PC-9 (cell line): ENCODE results near the gene NUFIP2. TPM values are rescaled to one million over a fixed set of nuclear protein-coding genes. Genes with fewer than 3 reads are reported as not detected.

Source experiments
- BruUV-seq: library from RNA; stranded (reverse); fragments of 400-500 nt; replicated peaks from 2 replicates; lab custom pipeline; 2021; lab: Mats Ljungman, UMichigan
- CTCF ChIA-PET: fragments of 300-600 bp; sonication (Branson Sonifier 250); formaldehyde crosslinking; loops from one replicate; lab custom pipeline; 2022; ENCODE audit warnings: antibody characterized with exemption; lab: Charles Lee
- POLR2A ChIA-PET: fragments of 300-600 bp; sonication (Branson Sonifier 250); formaldehyde crosslinking; loops from one replicate; lab custom pipeline; 2022; ENCODE audit warnings: antibody characterized with exemption; ENCODE audit not compliant: unreplicated experiment; lab: Charles Lee
- DNase-seq, 2 experiments: peaks; one replicate each; pipeline versions ENCODE4 v3.0.0 to v3.0.0-alpha.2; 2015 to 2022; ENCODE audit warnings: mixed read lengths in 1 of 2
- H2AFZ ChIP-seq: fragments of 200-600 bp; sonication (generic); 2 replicates; pipeline ENCODE4 v1.8.1; 2017; ENCODE audit warnings: antibody characterized with exemption
- H3F3A ChIP-seq: fragments of 200-600 bp; sonication (generic); 2 replicates; pipeline ENCODE4 v1.8.1; 2017; ENCODE audit warnings: antibody characterized with exemption, mild to moderate bottlenecking, low read depth; ENCODE audit not compliant: insufficient read depth
- H3K27ac ChIP-seq: fragments of 200-600 bp; sonication (generic); 2 replicates; pipeline ENCODE4 v1.6.1; 2016; ENCODE audit warnings: mixed run types
- H3K27me3 ChIP-seq: fragments of 200-600 bp; sonication (generic); 2 replicates; pipeline ENCODE4 v1.6.1; 2016; ENCODE audit warnings: low read depth, mixed run types; ENCODE audit not compliant: insufficient read depth
- H3K36me3 ChIP-seq: fragments of 200-600 bp; sonication (generic); 2 replicates; pipeline ENCODE4 v1.6.1; 2016; ENCODE audit warnings: low read depth, mixed run types
- H3K4me1 ChIP-seq: fragments of 200-600 bp; sonication (generic); replicated peaks from 2 replicates; pipeline ENCODE4 v1.6.1; 2016; ENCODE audit warnings: mixed run types; ENCODE audit not compliant: insufficient read depth
- H3K4me2 ChIP-seq: fragments of 200-600 bp; sonication (generic); 2 replicates; pipeline ENCODE4 v1.6.1; 2017; ENCODE audit warnings: mixed run types
- H3K4me3 ChIP-seq: fragments of 200-600 bp; sonication (generic); 2 replicates; pipeline ENCODE4 v1.6.1; 2016; ENCODE audit warnings: mixed run types
- H3K79me2 ChIP-seq: fragments of 200-600 bp; sonication (generic); 2 replicates; pipeline ENCODE4 v1.6.1; 2017; ENCODE audit warnings: low read depth, mixed run types
- H3K9me2 ChIP-seq: fragments of 200-600 bp; sonication (generic); 2 replicates; pipeline ENCODE4 v1.8.1; 2017; ENCODE audit warnings: mild to moderate bottlenecking; ENCODE audit not compliant: insufficient read depth
- H3K9me3 ChIP-seq: fragments of 200-600 bp; sonication (generic); 2 replicates; pipeline ENCODE4 v1.8.1; 2016; ENCODE audit warnings: low read depth; ENCODE audit not compliant: insufficient read depth
- H4K20me1 ChIP-seq: fragments of 200-600 bp; sonication (generic); 2 replicates; pipeline ENCODE4 v1.8.1; 2017; ENCODE audit not compliant: insufficient read depth
- EZH2 ChIP-seq: fragments of 200-600 bp; sonication (generic); IDR thresholded peaks from 2 replicates; pipeline ENCODE4 v1.8.0; 2017; ENCODE audit warnings: antibody characterized with exemption, low read depth
- intact Hi-C: fragments of 100-400 bp; cut with micrococcal nuclease; formaldehyde crosslinking; loops from one replicate; pipeline ENCODE4 v1.10.0; 2022; ENCODE audit not compliant: unreplicated experiment
- total RNA-seq: library from RNA; stranded (reverse); gene quantifications from 2 replicates; pipeline ENCODE4 v1.2.3, GENCODE V29; 2021
- TF ChIP-seq, protein P1 (sequence below): fragments of 200-600 bp; sonication (generic); conservative IDR thresholded peaks from 2 replicates; pipeline ENCODE4 v1.6.1; 2017; ENCODE audit warnings: mixed run types, antibody characterized with exemption, mild to moderate bottlenecking, moderate library complexity

The NUFIP2 gene
- total RNA-seq, 1 experiment from 2014 or later: 73.1 TPM

DNA sequence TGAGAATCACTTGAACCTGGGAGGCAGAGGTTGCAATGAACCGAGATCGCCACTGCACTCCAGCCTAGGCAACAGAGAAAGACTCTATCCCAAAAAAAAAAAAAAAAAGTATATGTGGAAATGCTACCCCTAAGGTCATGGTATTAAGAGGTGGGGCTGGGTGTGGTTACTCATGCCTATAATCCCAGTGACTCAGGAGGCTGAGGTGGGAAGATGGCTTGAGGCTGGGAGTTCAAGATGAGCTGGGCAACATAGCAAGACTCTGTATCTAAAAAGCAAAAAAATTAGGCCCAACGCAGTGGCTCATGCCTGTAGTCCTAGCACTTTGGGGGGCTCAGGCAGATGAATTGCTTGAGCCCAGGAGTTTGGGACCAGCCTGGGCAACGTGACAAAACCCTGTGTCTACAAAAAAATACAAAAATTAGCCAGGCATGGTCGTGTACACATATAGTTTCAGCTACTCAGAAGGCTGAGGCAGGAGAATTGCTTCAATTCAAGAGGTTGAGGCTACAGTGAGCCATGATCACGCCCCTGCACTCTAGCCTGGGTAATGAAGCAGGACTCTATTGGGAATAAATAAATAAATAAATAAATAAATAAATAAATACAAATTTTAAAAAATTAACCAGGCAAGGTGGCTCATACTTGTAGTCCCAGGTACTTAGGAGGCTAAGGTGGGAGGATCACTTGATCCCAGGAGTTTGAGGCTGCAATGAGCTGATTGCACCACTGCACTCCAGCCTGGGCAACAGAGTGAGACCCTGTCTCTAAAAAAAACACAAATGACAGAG lies 32.3 kb upstream of the NUFIP2 start:
- no peak overlapping the region for H2AFZ ChIP-seq
- H3K27me3 ChIP-seq: no peaks in the 10 kb centered on the region
- no peaks in the 10 kb centered on the region for H3K36me3 ChIP-seq
- no peak overlapping the region for H3K4me2 ChIP-seq
- DNase-seq: no peak
- peaks cover 2% of the 10 kb centered on the region; the same call in 1 of the 2 replicates for H3F3A ChIP-seq
- H3K9me3 ChIP-seq: no peaks in the 10 kb centered on the region
- no TSS peak for BruUV-seq
- H4K20me1 ChIP-seq: no peaks in the 10 kb centered on the region
- H3K4me3 ChIP-seq: no peak overlapping the region
- POLR2A ChIA-PET: no interaction called here
- CTCF ChIA-PET: no interaction called here
- no peaks in the 10 kb centered on the region for H3K4me1 ChIP-seq
- H3K9me2 ChIP-seq: no peaks in the 10 kb centered on the region
- no peak for TF ChIP-seq EZH2
- TF ChIP-seq, protein P1, sequence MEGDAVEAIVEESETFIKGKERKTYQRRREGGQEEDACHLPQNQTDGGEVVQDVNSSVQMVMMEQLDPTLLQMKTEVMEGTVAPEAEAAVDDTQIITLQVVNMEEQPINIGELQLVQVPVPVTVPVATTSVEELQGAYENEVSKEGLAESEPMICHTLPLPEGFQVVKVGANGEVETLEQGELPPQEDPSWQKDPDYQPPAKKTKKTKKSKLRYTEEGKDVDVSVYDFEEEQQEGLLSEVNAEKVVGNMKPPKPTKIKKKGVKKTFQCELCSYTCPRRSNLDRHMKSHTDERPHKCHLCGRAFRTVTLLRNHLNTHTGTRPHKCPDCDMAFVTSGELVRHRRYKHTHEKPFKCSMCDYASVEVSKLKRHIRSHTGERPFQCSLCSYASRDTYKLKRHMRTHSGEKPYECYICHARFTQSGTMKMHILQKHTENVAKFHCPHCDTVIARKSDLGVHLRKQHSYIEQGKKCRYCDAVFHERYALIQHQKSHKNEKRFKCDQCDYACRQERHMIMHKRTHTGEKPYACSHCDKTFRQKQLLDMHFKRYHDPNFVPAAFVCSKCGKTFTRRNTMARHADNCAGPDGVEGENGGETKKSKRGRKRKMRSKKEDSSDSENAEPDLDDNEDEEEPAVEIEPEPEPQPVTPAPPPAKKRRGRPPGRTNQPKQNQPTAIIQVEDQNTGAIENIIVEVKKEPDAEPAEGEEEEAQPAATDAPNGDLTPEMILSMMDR: no peak
- H3K27ac ChIP-seq: no peak overlapping the region
- H3K79me2 ChIP-seq: no peaks in the 10 kb centered on the region
- intact Hi-C loops: no loop called here

DNA sequence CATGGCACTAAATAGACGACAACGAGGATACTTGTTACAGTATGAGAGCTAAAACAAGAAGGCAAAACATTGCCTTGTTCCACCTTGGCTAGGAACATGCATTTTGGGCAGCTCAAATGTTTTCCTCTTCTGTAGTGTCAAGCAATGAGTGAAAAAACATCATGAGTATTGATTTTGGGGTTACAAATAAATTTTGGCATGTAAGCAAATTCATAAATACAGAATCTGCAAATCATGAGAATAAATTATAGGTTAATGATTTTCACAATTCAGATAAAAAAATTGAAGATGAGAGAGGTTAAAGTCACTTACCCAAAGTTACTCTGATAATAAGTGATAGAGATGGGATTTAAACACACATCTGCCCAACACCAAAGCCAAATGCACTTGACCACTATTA lies 28.4 kb upstream of the NUFIP2 start:
- TF ChIP-seq, protein P1: no peak
- TF ChIP-seq EZH2: no peak
- H3K27ac ChIP-seq: no peak overlapping the region
- no peak overlapping the region for H3K4me3 ChIP-seq
- no peaks in the 10 kb centered on the region for H3F3A ChIP-seq
- H3K9me3 ChIP-seq: no peaks in the 10 kb centered on the region
- CTCF ChIA-PET: no interaction called here
- DNase-seq: no peak
- no TSS peak for BruUV-seq
- H2AFZ ChIP-seq: no peak overlapping the region; the same call in 1 of the 2 replicates
- H3K4me1 ChIP-seq: no peaks in the 10 kb centered on the region
- no peak overlapping the region for H3K4me2 ChIP-seq
- H3K27me3 ChIP-seq: no peaks in the 10 kb centered on the region
- intact Hi-C loops: no loop called here
- H3K36me3 ChIP-seq: no peaks in the 10 kb centered on the region
- H4K20me1 ChIP-seq: no peaks in the 10 kb centered on the region
- H3K79me2 ChIP-seq: no peaks in the 10 kb centered on the region
- POLR2A ChIA-PET: no interaction called here
- H3K9me2 ChIP-seq: no peaks in the 10 kb centered on the region

DNA sequence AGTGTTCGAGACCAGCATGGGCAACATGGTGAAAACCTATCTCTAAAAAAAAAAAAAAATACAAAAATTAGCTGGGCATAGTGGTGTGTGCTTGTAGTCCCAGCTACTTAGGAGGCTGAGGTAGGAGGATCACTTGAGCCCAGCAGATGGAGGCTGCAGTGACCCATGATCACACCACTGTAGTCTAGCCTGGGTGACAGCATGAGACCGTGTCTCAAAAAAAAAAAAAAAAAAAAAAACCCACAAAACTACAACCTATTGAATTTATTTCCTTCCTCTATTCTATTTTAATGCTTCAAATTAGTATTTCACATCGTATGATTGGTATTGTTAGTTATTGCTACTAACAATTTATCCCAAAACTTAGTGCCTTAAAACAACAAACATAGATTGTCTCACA lies 9.4 kb upstream of the NUFIP2 start:
- no TSS peak for BruUV-seq

More for the DNA sequence above, 9.4 kb upstream of the NUFIP2 start:
- intact Hi-C loops: no loop called here
- Histone ChIP-seq H3K27ac (no peak overlapping the region), H3K4me3 (no peak overlapping the region), H3K4me2 (no peak overlapping the region), H3K36me3 (no peaks in the 10 kb centered on the region), H4K20me1 (no peaks in the 10 kb centered on the region), H3K4me1 (no peaks in the 10 kb centered on the region), H3K9me2 (no peaks in the 10 kb centered on the region), H3K9me3 (no peaks in the 10 kb centered on the region), H3K79me2 (no peaks in the 10 kb centered on the region), H3F3A (no peaks in the 10 kb centered on the region), H2AFZ (no peak overlapping the region), H3K27me3 (no peaks in the 10 kb centered on the region)
- ChIA-PET CTCF (no interaction called here), POLR2A (no interaction called here)
- no peak for DNase-seq
- TF ChIP-seq EZH2: no peak
- TF ChIP-seq, protein P1: no peak
